GM18499 (cell line): Measurements from ENCODE around the gene GATA6.

ENCODE experiments used
- ATAC-seq: cut with Tn5 transposase; IDR thresholded peaks from one replicate; pipeline ENCODE4 v1.9.1; 2021; ENCODE audit warnings: moderate number of reproducible peaks; ENCODE audit not compliant: insufficient read depth, unreplicated experiment

Gene GATA6

GRCh38 chr18:22165603-22166068 is 3.8 kb upstream of the GATA6 start:
- no peak for ATAC-seq

GRCh38 chr18:22166069-22166950 is 3.1 kb upstream of the GATA6 start:
- ATAC-seq: no peak

- no peak for ATAC-seq
These were observed 2.3 kb upstream of the GATA6 start for GRCh38 chr18:22167091-22167470.

GRCh38 chr18:22167471-22168241 is 1.7 kb upstream of the GATA6 start:
- ATAC-seq: no peak

- ATAC-seq: no peak
These were observed 948 bp upstream of the GATA6 start for GRCh38 chr18:22168360-22168921.

GRCh38 chr18:22169889-22170420 is 566 bp downstream of the GATA6 start:
- ATAC-seq: no peak

GRCh38 chr18:22170421-22171257 is 1.2 kb downstream of the GATA6 start:
- ATAC-seq: no peak

GRCh38 chr18:22171258-22172119 is 2.1 kb downstream of the GATA6 start:
- no peak for ATAC-seq

- no peak for ATAC-seq
These were observed 2.8 kb downstream of the GATA6 start for GRCh38 chr18:22172120-22172582.

GRCh38 chr18:22172594-22173049 is 3.2 kb downstream of the GATA6 start:
- no peak for ATAC-seq

- no peak for ATAC-seq
These were observed 4.0 kb downstream of the GATA6 start for GRCh38 chr18:22173221-22173927.

GRCh38 chr18:22173928-22174301 is 4.5 kb downstream of the GATA6 start:
- ATAC-seq: no peak

GRCh38 chr18:22174341-22175145 is 5.2 kb downstream of the GATA6 start:
- ATAC-seq: no peak

- no peak for ATAC-seq
These were observed 6.0 kb downstream of the GATA6 start for GRCh38 chr18:22175346-22175745.

GRCh38 chr18:22176420-22177326 is 7.3 kb downstream of the GATA6 start:
- no peak for ATAC-seq

GRCh38 chr18:22177327-22177871 is 8.0 kb downstream of the GATA6 start:
- ATAC-seq: no peak
